Naive thymus-derived CD8-positive, alpha-beta T cell (primary cell): ENCODE measurements around the gene PPFIA1. TPM values are rescaled to one million over a fixed set of nuclear protein-coding genes. Genes with fewer than 3 reads are reported as not detected.
"Not testable (repeated sequence)": the region's sequence is repeated elsewhere in the genome, so short reads cannot be mapped to it uniquely, and the experiment has no call there.

Source experiments
- ATAC-seq, 2 donors: fragments of 150-1000 bp; cut with Tn5 transposase in 1 of 2; sonication (Bioruptor Pico), chemical (Tn5 transposase) in 1 of 2; 1 replicate in 1 of 2; 2 replicates in 1 of 2; pipeline ENCODE4 v1.10.0; 2021; ENCODE audit warnings: mild to moderate bottlenecking in 2 of 2, moderate library complexity in 2 of 2
- POLR2A ChIA-PET: fragments of 350-600 bp; sonication (Branson Sonifier 250); formaldehyde crosslinking; loops from one replicate; lab custom pipeline; 2021; ENCODE audit warnings: antibody characterized with exemption; lab: Charles Lee
- DNase-seq, 10 donors: peaks; one replicate each; pipeline versions ENCODE4 v3.0.0 to v3.0.0-alpha.2; 2020 to 2022
- H3K27ac Mint-ChIP-seq, 10 donors: one replicate each; pipeline ENCODE4 v1.8.0; 2020 to 2022; ENCODE audit warnings: mild to moderate bottlenecking in 10 of 10, mixed read lengths in 10 of 10, moderate library complexity in 4 of 10, inconsistent platforms in 1 of 10
- H3K27me3 Mint-ChIP-seq, 5 donors: one replicate each; pipeline ENCODE4 v1.8.0; 2021 to 2022; ENCODE audit warnings: mixed read lengths in 5 of 5
- H3K36me3 Mint-ChIP-seq, 3 donors: one replicate each; pipeline ENCODE4 v1.8.0; 2020 to 2022; ENCODE audit warnings: mixed read lengths in 3 of 3, mild to moderate bottlenecking in 2 of 3, inconsistent platforms in 1 of 3
- H3K4me1 Mint-ChIP-seq, 4 donors: one replicate each; pipeline ENCODE4 v1.8.0; 2021 to 2022; ENCODE audit warnings: mixed read lengths in 4 of 4
- H3K4me3 Mint-ChIP-seq, 10 donors: one replicate each; pipeline ENCODE4 v1.8.0; 2020 to 2022; ENCODE audit warnings: mild to moderate bottlenecking in 10 of 10, mixed read lengths in 10 of 10, moderate library complexity in 6 of 10, inconsistent platforms in 1 of 10
- H3K9me3 Mint-ChIP-seq, 9 donors: one replicate each; pipeline ENCODE4 v1.8.0; 2020 to 2022; ENCODE audit warnings: mixed read lengths in 9 of 9, mild to moderate bottlenecking in 3 of 9, inconsistent platforms in 1 of 9, moderate library complexity in 1 of 9
- polyA plus RNA-seq, 3 donors: library from polyadenylated mRNA; unstranded; fragments of 300-500 nt; fragmentation: Illumina TruSeq; gene quantifications; one replicate each; pipeline ENCODE4 v1.2.3, GENCODE V29; 2021
- total RNA-seq, 8 experiments: library from RNA in 2 of 8; stranded (reverse) in 2 of 8; gene quantifications; one replicate each; pipeline ENCODE4 v1.2.3 and lab custom pipeline; 2021 to 2026

The PPFIA1 gene
- total and polyA plus RNA-seq, 5 experiments from 2014 or later, result 6.8 to 64.8 (median 15.0) TPM

- H3K27me3 Mint-ChIP-seq, result no peaks in the 10 kb centered on the region
- H3K4me1 Mint-ChIP-seq, result peaks cover 2 to 36% (median 20%) of the 10 kb centered on the region in 4 donors
- no peaks in the 10 kb centered on the region for H3K9me3 Mint-ChIP-seq
- no peak overlapping the region for H3K4me3 Mint-ChIP-seq
- ATAC-seq, result no peak
- POLR2A ChIA-PET, result no interaction called here
- no peak overlapping the region for H3K27ac Mint-ChIP-seq
- peaks cover 4 to 77% (median 32%) of the 10 kb centered on the region in 3 donors for H3K36me3 Mint-ChIP-seq
- no peak for DNase-seq
These were observed 18.2 kb downstream of the PPFIA1 start for GRCh38 chr11:70288721-70289120.

- ATAC-seq (no peak), DNase-seq (no peak)
- Mint-ChIP-seq H3K9me3 (no peaks in the 10 kb centered on the region), H3K4me3 (no peak overlapping the region), H3K36me3 (peaks cover 1 to 74% (median 33%) of the 10 kb centered on the region in 3 donors), H3K27me3 (no peaks in the 10 kb centered on the region), H3K27ac (no peak overlapping the region), H3K4me1 (peaks cover 2 to 35% (median 21%) of the 10 kb centered on the region in 4 donors)
- POLR2A ChIA-PET, result no interaction called here
These were observed 19.1 kb downstream of the PPFIA1 start for GRCh38 chr11:70289582-70289981.

- H3K4me1 Mint-ChIP-seq, result peaks cover 2 to 34% (median 20%) of the 10 kb centered on the region in 4 donors
- DNase-seq (no peak), ATAC-seq (no peak)
- POLR2A ChIA-PET, result no interaction called here
- H3K27ac Mint-ChIP-seq, result no peak overlapping the region
- H3K36me3 Mint-ChIP-seq, result peaks cover 0 to 65% (median 29%) of the 10 kb centered on the region in 3 donors
- H3K27me3 Mint-ChIP-seq, result no peaks in the 10 kb centered on the region
- no peak overlapping the region for H3K4me3 Mint-ChIP-seq
- no peaks in the 10 kb centered on the region for H3K9me3 Mint-ChIP-seq
These were observed 20.0 kb downstream of the PPFIA1 start for GRCh38 chr11:70290361-70291065.

GRCh38 chr11:70292166-70292565 is 21.7 kb downstream of the PPFIA1 start:
- no peak overlapping the region for H3K4me3 Mint-ChIP-seq
- ATAC-seq (no peak), DNase-seq (no peak)
- H3K9me3 Mint-ChIP-seq, result no peaks in the 10 kb centered on the region
- POLR2A ChIA-PET, result no interaction called here
- H3K27ac Mint-ChIP-seq, result no peak overlapping the region
- peaks cover 0 to 56% (median 24%) of the 10 kb centered on the region in 3 donors for H3K36me3 Mint-ChIP-seq
- H3K4me1 Mint-ChIP-seq, result peaks cover 2 to 26% (median 19%) of the 10 kb centered on the region in 4 donors
- H3K27me3 Mint-ChIP-seq, result no peaks in the 10 kb centered on the region

- no peaks in the 10 kb centered on the region for H3K9me3 Mint-ChIP-seq
- H3K27ac Mint-ChIP-seq, result no peak overlapping the region
- peaks cover 0 to 56% (median 27%) of the 10 kb centered on the region in 3 donors for H3K36me3 Mint-ChIP-seq
- no peak for ATAC-seq
- DNase-seq, result no peak
- H3K4me3 Mint-ChIP-seq, result no peak overlapping the region
- POLR2A ChIA-PET, result no interaction called here
- H3K4me1 Mint-ChIP-seq, result peaks cover 2 to 27% (median 19%) of the 10 kb centered on the region in 4 donors
- H3K27me3 Mint-ChIP-seq, result no peaks in the 10 kb centered on the region
These were observed 22.4 kb downstream of the PPFIA1 start for GRCh38 chr11:70292863-70293262.

- DNase-seq, H3K4me3 Mint-ChIP-seq, POLR2A ChIA-PET, ATAC-seq, H3K27ac Mint-ChIP-seq, H3K9me3 Mint-ChIP-seq, H3K27me3 Mint-ChIP-seq: not testable (repeated sequence)
- Mint-ChIP-seq H3K36me3 (peaks cover 0 to 62% (median 26%) of the 10 kb centered on the region in 3 donors), H3K4me1 (peaks cover 0 to 41% (median 20%) of the 10 kb centered on the region in 4 donors)
These were observed 24.7 kb downstream of the PPFIA1 start for GRCh38 chr11:70295166-70295565.

GRCh38 chr11:70296681-70297080 is 26.2 kb downstream of the PPFIA1 start:
- H3K4me3 Mint-ChIP-seq, result no peak overlapping the region
- no peaks in the 10 kb centered on the region for H3K9me3 Mint-ChIP-seq
- no peaks in the 10 kb centered on the region for H3K27me3 Mint-ChIP-seq
- DNase-seq (no peak), ATAC-seq (no peak)
- H3K27ac Mint-ChIP-seq, result no peak overlapping the region
- peaks cover 0 to 54% (median 22%) of the 10 kb centered on the region in 3 donors for H3K36me3 Mint-ChIP-seq
- H3K4me1 Mint-ChIP-seq, result peaks cover 0 to 48% (median 19%) of the 10 kb centered on the region in 4 donors
- POLR2A ChIA-PET, result no interaction called here

- no peaks in the 10 kb centered on the region for H3K9me3 Mint-ChIP-seq
- H3K4me1 Mint-ChIP-seq, result peaks cover 0 to 55% (median 22%) of the 10 kb centered on the region in 4 donors
- ATAC-seq (no peak), DNase-seq (no peak)
- H3K27ac Mint-ChIP-seq, result no peak overlapping the region
- POLR2A ChIA-PET, result no interaction called here
- no peaks in the 10 kb centered on the region for H3K27me3 Mint-ChIP-seq
- H3K36me3 Mint-ChIP-seq, result peaks cover 0 to 57% (median 22%) of the 10 kb centered on the region in 3 donors
- H3K4me3 Mint-ChIP-seq, result no peak overlapping the region
These were observed 26.9 kb downstream of the PPFIA1 start for GRCh38 chr11:70297341-70297740.

GRCh38 chr11:70298243-70298915 is 27.9 kb downstream of the PPFIA1 start:
- Mint-ChIP-seq H3K4me3 (no peak overlapping the region), H3K9me3 (no peaks in the 10 kb centered on the region), H3K4me1 (peaks cover 0 to 46% (median 16%) of the 10 kb centered on the region in 4 donors), H3K27ac (peak overlapping the region in 4 of 10 donors; percentile 21 to 70 (median 28)), H3K27me3 (no peaks in the 10 kb centered on the region), H3K36me3 (peaks cover 0 to 58% (median 17%) of the 10 kb centered on the region in 3 donors)
- POLR2A ChIA-PET, result no interaction called here
- ATAC-seq, result no peak
- DNase-seq, result no peak

- DNase-seq (no peak), ATAC-seq (no peak)
- Mint-ChIP-seq H3K27me3 (no peaks in the 10 kb centered on the region), H3K36me3 (peaks cover 0 to 58% (median 11%) of the 10 kb centered on the region in 3 donors), H3K4me3 (no peak overlapping the region), H3K27ac (peak overlapping the region in 1 of 10 donors; percentile 78), H3K9me3 (no peaks in the 10 kb centered on the region), H3K4me1 (peaks cover 0 to 38% (median 14%) of the 10 kb centered on the region in 4 donors)
- POLR2A ChIA-PET, result no interaction called here
These were observed 29.1 kb downstream of the PPFIA1 start for GRCh38 chr11:70299636-70300035.

GRCh38 chr11:70301191-70301590 is 30.7 kb downstream of the PPFIA1 start:
- Mint-ChIP-seq H3K9me3 (no peaks in the 10 kb centered on the region), H3K36me3 (peaks cover 0 to 70% (median 11%) of the 10 kb centered on the region in 3 donors), H3K27ac (no peak overlapping the region), H3K4me3 (no peak overlapping the region), H3K27me3 (no peaks in the 10 kb centered on the region), H3K4me1 (peaks cover 0 to 38% (median 16%) of the 10 kb centered on the region in 4 donors)
- DNase-seq (no peak), ATAC-seq (no peak)
- POLR2A ChIA-PET, result no interaction called here

- Mint-ChIP-seq H3K27me3 (no peaks in the 10 kb centered on the region), H3K4me3 (no peak overlapping the region), H3K4me1 (peaks cover 0 to 38% (median 16%) of the 10 kb centered on the region in 4 donors), H3K9me3 (no peaks in the 10 kb centered on the region), H3K36me3 (peaks cover 0 to 72% (median 12%) of the 10 kb centered on the region in 3 donors), H3K27ac (peak overlapping the region in 4 of 10 donors; percentile 50 to 81 (median 68))
- DNase-seq (no peak), ATAC-seq (no peak)
- POLR2A ChIA-PET, result no interaction called here
These were observed 31.4 kb downstream of the PPFIA1 start for GRCh38 chr11:70301721-70302418.

- Mint-ChIP-seq H3K36me3 (peaks cover 0 to 72% (median 12%) of the 10 kb centered on the region in 3 donors), H3K9me3 (no peaks in the 10 kb centered on the region), H3K27ac (peak overlapping the region in 4 of 10 donors; percentile 50 to 81 (median 68)), H3K4me3 (no peak overlapping the region), H3K4me1 (peaks cover 0 to 38% (median 14%) of the 10 kb centered on the region in 4 donors), H3K27me3 (no peaks in the 10 kb centered on the region)
- POLR2A ChIA-PET, result no interaction called here
- DNase-seq (no peak), ATAC-seq (no peak)
These were observed 31.9 kb downstream of the PPFIA1 start for GRCh38 chr11:70302419-70302752.
